Bronchial epithelial cell (primary cell): ENCODE results near the gene IGFBP1. TPM values are rescaled to one million over a fixed set of nuclear protein-coding genes. Genes with fewer than 3 reads are reported as not detected.
A peak's percentile ranks its signal among the peaks of the same experiment; 100 is the strongest.
"Not testable (repeated sequence)": the region's sequence is repeated elsewhere in the genome, so short reads cannot be mapped to it uniquely, and the experiment has no call there.

Source experiments
- DNase-seq: peaks from one replicate; pipeline ENCODE4 v3.0.0-alpha.2; 2010; ENCODE audit warnings: low read depth
- FAIRE-seq: peaks from 2 replicates; lab custom pipeline; 2011; peaks lifted over from hg19 to GRCh38; lab: Jason Lieb, UNC
- H3K27me3 ChIP-seq: 2 replicates; pipeline ENCODE4 v1.5.1; 2011; ENCODE audit warnings: low read length; ENCODE audit not compliant: control insufficient read depth, insufficient read depth
- H3K36me3 ChIP-seq: 2 replicates; pipeline ENCODE4 v1.5.1; 2011; ENCODE audit warnings: low read length; ENCODE audit not compliant: control insufficient read depth, insufficient read depth
- H3K4me3 ChIP-seq: 2 replicates; pipeline ENCODE4 v1.5.1; 2011; ENCODE audit warnings: mild to moderate bottlenecking, low read depth, low read length, control low read depth
- total RNA-seq: library from RNA; depleted of rRNA; stranded (reverse); fragments of >200 nt; gene quantifications from 2 replicates; pipeline ENCODE4 v1.2.1, GENCODE V29; 2014
- TF ChIP-seq, protein P1 (sequence below): IDR thresholded peaks from 2 replicates; pipeline ENCODE4 v1.5.1; 2011; ENCODE audit warnings: mild to moderate bottlenecking, moderate library complexity, low read length, control low read depth, inconsistent platforms; ENCODE audit not compliant: insufficient read depth, severe bottlenecking

IGFBP1 gene
- total RNA-seq, 1 donor from 2014 or later = under 0.01 TPM

DNA sequence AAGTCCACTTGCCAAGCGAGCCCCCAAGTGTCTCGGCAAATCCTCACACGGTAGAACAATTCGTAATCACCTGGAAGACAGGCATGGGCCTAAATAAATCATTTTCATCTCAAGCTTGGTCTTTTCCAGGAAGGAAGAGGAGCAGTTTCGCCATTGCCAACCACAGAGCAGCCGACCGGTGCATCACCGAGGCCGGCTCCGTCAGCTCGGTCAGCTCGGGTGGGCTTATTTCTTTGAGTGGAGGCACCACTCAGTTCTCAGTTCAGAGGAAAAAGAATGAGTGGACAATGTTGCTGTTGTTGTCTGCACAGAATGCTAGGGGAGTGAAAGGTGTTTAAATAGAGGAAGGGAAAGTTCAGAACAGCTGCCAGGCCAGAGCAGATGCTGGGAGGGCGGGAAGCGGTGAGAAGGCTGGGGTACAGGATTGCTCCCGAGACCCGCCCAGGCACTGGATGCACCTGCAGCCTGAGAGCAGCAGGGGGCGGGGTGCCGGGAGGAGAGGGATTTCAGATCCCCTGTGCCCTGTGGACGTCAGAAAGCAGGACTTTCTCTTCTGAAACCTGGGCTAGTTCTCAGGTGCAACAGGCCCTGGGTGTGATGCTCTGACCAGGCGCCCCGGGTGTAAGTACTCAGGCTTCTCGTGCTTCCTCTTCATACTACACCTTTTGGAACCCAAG, 50.5 kb downstream of the IGFBP1 start:
- no peak for FAIRE-seq
- Histone ChIP-seq H3K27me3 (no peaks in the 10 kb centered on the region), H3K36me3 (no peaks in the 10 kb centered on the region), H3K4me3 (no peak overlapping the region)
- DNase-seq = no peak
- TF ChIP-seq, protein P1, sequence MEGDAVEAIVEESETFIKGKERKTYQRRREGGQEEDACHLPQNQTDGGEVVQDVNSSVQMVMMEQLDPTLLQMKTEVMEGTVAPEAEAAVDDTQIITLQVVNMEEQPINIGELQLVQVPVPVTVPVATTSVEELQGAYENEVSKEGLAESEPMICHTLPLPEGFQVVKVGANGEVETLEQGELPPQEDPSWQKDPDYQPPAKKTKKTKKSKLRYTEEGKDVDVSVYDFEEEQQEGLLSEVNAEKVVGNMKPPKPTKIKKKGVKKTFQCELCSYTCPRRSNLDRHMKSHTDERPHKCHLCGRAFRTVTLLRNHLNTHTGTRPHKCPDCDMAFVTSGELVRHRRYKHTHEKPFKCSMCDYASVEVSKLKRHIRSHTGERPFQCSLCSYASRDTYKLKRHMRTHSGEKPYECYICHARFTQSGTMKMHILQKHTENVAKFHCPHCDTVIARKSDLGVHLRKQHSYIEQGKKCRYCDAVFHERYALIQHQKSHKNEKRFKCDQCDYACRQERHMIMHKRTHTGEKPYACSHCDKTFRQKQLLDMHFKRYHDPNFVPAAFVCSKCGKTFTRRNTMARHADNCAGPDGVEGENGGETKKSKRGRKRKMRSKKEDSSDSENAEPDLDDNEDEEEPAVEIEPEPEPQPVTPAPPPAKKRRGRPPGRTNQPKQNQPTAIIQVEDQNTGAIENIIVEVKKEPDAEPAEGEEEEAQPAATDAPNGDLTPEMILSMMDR = peak; percentile 19

DNA sequence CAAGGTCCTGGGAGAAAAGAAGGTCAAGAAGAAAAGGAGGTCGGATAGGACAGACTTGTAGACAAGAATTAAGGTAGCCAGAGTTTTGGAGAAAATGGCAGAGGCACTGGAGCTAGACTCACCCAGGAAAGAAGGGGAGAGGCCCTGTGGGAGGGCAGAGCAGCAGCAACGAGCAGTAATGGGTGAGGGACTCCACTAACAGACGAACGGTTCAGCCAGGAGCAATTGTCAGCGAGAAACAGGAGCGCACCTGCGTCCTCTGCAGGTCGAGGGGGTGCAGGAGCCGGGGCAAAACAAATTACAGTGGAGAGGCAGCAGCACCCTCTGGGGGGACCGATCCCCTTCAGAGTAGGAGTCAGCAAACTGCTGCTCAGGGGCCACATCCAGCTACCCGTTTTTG, 51.3 kb downstream of the IGFBP1 start:
- no peaks in the 10 kb centered on the region for H3K36me3 ChIP-seq
- no peak overlapping the region for H3K4me3 ChIP-seq
- TF ChIP-seq, protein P1 = no peak
- FAIRE-seq = no peak
- no peaks in the 10 kb centered on the region for H3K27me3 ChIP-seq
- DNase-seq = no peak

DNA sequence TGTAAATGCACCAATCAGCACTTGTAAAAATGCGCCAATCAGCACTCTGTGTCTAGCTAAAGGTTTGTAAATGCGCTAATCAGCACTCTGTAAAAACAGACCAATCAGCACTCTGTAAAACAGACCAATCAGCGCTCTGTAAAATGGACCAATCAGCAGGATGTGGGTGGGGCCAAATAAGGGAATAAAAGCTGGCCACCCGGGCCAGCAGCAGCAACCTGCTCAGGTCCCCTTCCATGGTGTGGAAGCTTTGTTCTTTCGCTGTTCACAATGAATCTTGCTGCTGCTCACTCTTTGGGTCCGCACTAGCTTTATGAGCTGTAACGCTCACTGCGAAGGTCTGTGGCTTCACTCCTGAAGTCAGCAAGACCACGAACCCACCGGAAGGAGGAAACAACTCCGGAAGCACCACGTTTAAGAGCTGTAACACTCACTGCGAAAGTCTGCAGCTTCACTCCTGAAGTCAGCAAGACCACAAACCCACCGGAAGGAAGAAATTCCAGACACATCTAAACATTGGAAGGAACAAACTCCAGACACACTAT, 52.0 kb downstream of the IGFBP1 start:
- H3K36me3 ChIP-seq, H3K4me3 ChIP-seq, H3K27me3 ChIP-seq, DNase-seq: not testable (repeated sequence)
- FAIRE-seq = peak; percentile 52

DNA sequence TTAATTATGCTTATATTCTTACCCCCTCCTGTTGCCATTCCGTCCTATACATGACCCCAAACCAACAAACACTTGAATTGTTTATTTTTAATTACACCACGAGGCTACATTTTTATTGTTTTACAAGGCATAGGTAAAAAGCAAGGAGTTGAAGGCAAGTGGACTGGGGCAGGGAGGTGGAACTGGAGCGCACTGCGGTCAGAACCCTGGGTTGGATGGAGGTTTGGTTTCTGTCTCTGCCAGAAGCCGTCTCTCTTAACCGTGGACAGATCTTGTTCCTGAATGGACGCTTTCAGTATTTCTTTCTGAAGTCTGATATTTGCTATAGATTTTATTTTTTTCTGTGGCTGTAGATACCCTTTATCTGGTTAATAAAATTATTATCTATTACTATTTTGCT, 52.7 kb downstream of the IGFBP1 start:
- Histone ChIP-seq H3K4me3 (no peak overlapping the region), H3K27me3 (no peaks in the 10 kb centered on the region), H3K36me3 (no peaks in the 10 kb centered on the region)
- DNase-seq = no peak
- FAIRE-seq = no peak
- TF ChIP-seq, protein P1 = no peak

Other genes with a start within 250 kb of the IGFBP1 start
- gene CCDC201, start 15.4 kb upstream of the IGFBP1 start, total RNA-seq = under 0.01 TPM in 1 of 2 replicates, not detected in the other
- gene IGFBP3, start 32.8 kb downstream of the IGFBP1 start, total RNA-seq = 7.8 and 12.1 TPM in 2 replicates